H1 (cell line): ENCODE data around the gene KCTD16. TPM values are rescaled to one million over a fixed set of nuclear protein-coding genes. Genes with fewer than 3 reads are reported as not detected.

ENCODE experiments used
- CTCF ChIA-PET: fragments of 300-600 bp; sonication (Branson Sonifier 250); formaldehyde crosslinking; loops from one replicate; lab custom pipeline; 2021; ENCODE audit not compliant: partially characterized antibody; lab: Charles Lee
- POLR2A ChIA-PET: fragments of 300-600 bp; sonication (Branson Sonifier 250); formaldehyde crosslinking; loops from one replicate; lab custom pipeline; 2021; ENCODE audit warnings: inconsistent platforms; ENCODE audit not compliant: partially characterized antibody; lab: Charles Lee
- DNase-seq, 2 experiments: peaks; one replicate each; pipeline versions ENCODE4 v3.0.0 to v3.0.0-alpha.2; 2010 to 2022; ENCODE audit warnings: low spot score in 2 of 2, low read depth in 1 of 2, mixed read lengths in 1 of 2
- FAIRE-seq: peaks from 2 replicates; lab custom pipeline; 2011; peaks lifted over from hg19 to GRCh38; lab: Jason Lieb, UNC
- H2AFZ ChIP-seq: 2 replicates; pipeline ENCODE4 v1.8.1; 2012; ENCODE audit warnings: low read length, inconsistent platforms
- H2AK5ac ChIP-seq: 2 replicates; pipeline ENCODE4 v1.6.1; 2013; ENCODE audit warnings: low read depth, low read length
- H2BK120ac ChIP-seq: replicated peaks from 2 replicates; pipeline ENCODE3; 2013; ENCODE audit warnings: low read depth, low read length, inconsistent platforms
- H2BK12ac ChIP-seq: 2 replicates; pipeline ENCODE4 v1.6.1; 2013; ENCODE audit warnings: low read depth, low read length
- H2BK15ac ChIP-seq: 2 replicates; pipeline ENCODE4 v1.6.1; 2013; ENCODE audit warnings: low read length
- H2BK20ac ChIP-seq: 2 replicates; pipeline ENCODE4 v1.6.1; 2013; ENCODE audit warnings: low read length
- H2BK5ac ChIP-seq: 2 replicates; pipeline ENCODE4 v1.6.1; 2013; ENCODE audit warnings: low read depth, low read length
- H3K14ac ChIP-seq: 2 replicates; pipeline ENCODE4 v1.6.1; 2013; ENCODE audit warnings: inconsistent platforms; ENCODE audit not compliant: insufficient read length
- H3K18ac ChIP-seq: 2 replicates; pipeline ENCODE4 v1.6.1; 2013; ENCODE audit warnings: low read length; ENCODE audit errors: extremely low read depth
- H3K23ac ChIP-seq: 2 replicates; pipeline ENCODE4 v1.6.1; 2013; ENCODE audit warnings: inconsistent platforms; ENCODE audit not compliant: insufficient read length
- H3K23me2 ChIP-seq: 2 replicates; pipeline ENCODE4 v1.6.1; 2013; ENCODE audit warnings: low read depth, low read length
- H3K27ac ChIP-seq: 2 replicates; pipeline ENCODE4 v1.6.1; 2011; ENCODE audit warnings: low read depth, low read length, inconsistent platforms
- H3K27me3 ChIP-seq, 4 experiments: replicated peaks in 1 of 4; 1 replicate in 1 of 4; 2 replicates in 3 of 4; pipeline versions ENCODE4 v1.6.1 to v1.8.1; 2011 to 2013; ENCODE audit warnings: low read length in 3 of 4, mild to moderate bottlenecking in 3 of 4, inconsistent platforms in 2 of 4, mixed read lengths in 2 of 4, moderate library complexity in 1 of 4; ENCODE audit not compliant: control insufficient read depth in 3 of 4, insufficient read depth in 3 of 4; ENCODE audit errors: extremely low read depth in 1 of 4
- H3K36me3 ChIP-seq, 4 experiments: 2 replicates each; pipeline versions ENCODE4 v1.6.1 to v1.8.1; 2011 to 2013; ENCODE audit warnings: mild to moderate bottlenecking in 4 of 4, low read length in 3 of 4, moderate library complexity in 2 of 4, control low read depth in 1 of 4, inconsistent platforms in 1 of 4; ENCODE audit not compliant: insufficient read depth in 4 of 4, control insufficient read depth in 2 of 4
- H3K4ac ChIP-seq: replicated peaks from 2 replicates; pipeline ENCODE3; 2013; ENCODE audit warnings: low read length, low read depth, mixed read lengths, inconsistent platforms; ENCODE audit not compliant: insufficient read length
- H3K4me1 ChIP-seq, 4 experiments: replicated peaks in 1 of 4; 1 replicate in 1 of 4; 2 replicates in 3 of 4; pipeline versions ENCODE4 v1.6.1 to v1.8.1; 2011 to 2013; ENCODE audit warnings: low read length in 3 of 4, inconsistent platforms in 2 of 4, mixed read lengths in 1 of 4; ENCODE audit not compliant: insufficient read depth in 4 of 4, control insufficient read depth in 3 of 4
- H3K4me2 ChIP-seq, 2 experiments: 2 replicates each; pipeline versions ENCODE4 v1.6.1 to v1.8.1; 2011 to 2013; ENCODE audit warnings: low read depth in 2 of 2, low read length in 2 of 2, control low read depth in 1 of 2, inconsistent platforms in 1 of 2, mild to moderate bottlenecking in 1 of 2; ENCODE audit not compliant: insufficient read depth in 1 of 2
- H3K4me3 ChIP-seq, 4 experiments: fragments of 200-600, 300-600 bp in 1 of 4; sonication (generic), shearing (Covaris generic), sonication (Bioruptor Twin) in 1 of 4; 2 replicates each; pipeline versions ENCODE4 v1.5.1 to v1.8.1; 2011 to 2016; ENCODE audit warnings: low read length in 4 of 4, low read depth in 3 of 4, control low read depth in 2 of 4, inconsistent platforms in 2 of 4, mild to moderate bottlenecking in 2 of 4, mixed read lengths in 1 of 4, moderate library complexity in 1 of 4; ENCODE audit not compliant: insufficient read depth in 2 of 4; ENCODE audit errors: extremely low read depth in 1 of 4
- H3K56ac ChIP-seq: replicated peaks from 2 replicates; pipeline ENCODE3; 2013; ENCODE audit warnings: low read depth, mild to moderate bottlenecking, mixed read lengths, low read length, inconsistent platforms; ENCODE audit not compliant: insufficient read length
- H3K79me1 ChIP-seq: 2 replicates; pipeline ENCODE4 v1.6.1; 2013; ENCODE audit warnings: low read depth, low read length, control low read depth
- H3K79me2 ChIP-seq, 2 experiments: 2 replicates each; pipeline versions ENCODE4 v1.6.1 to v1.8.1; 2012 to 2013; ENCODE audit warnings: low read length in 2 of 2, mild to moderate bottlenecking in 2 of 2, inconsistent platforms in 1 of 2; ENCODE audit not compliant: insufficient read depth in 2 of 2, control insufficient read depth in 1 of 2
- H3K9ac ChIP-seq, 4 experiments: replicated peaks in 1 of 4; 1 replicate in 1 of 4; 2 replicates in 3 of 4; pipeline versions ENCODE4 v1.6.1 to v1.8.1; 2011 to 2013; ENCODE audit warnings: low read depth in 3 of 4, low read length in 3 of 4, control low read depth in 2 of 4, mild to moderate bottlenecking in 2 of 4, moderate library complexity in 2 of 4, inconsistent platforms in 1 of 4; ENCODE audit errors: extremely low read depth in 1 of 4
- H3K9me3 ChIP-seq, 2 experiments: 2 replicates each; pipeline versions ENCODE4 v1.6.1 to v1.8.1; 2012 to 2013; ENCODE audit warnings: mild to moderate bottlenecking in 2 of 2, moderate library complexity in 2 of 2, control low read depth in 1 of 2, inconsistent platforms in 1 of 2, low read depth in 1 of 2, low read length in 1 of 2, mixed read lengths in 1 of 2; ENCODE audit not compliant: insufficient read depth in 2 of 2
- H4K20me1 ChIP-seq, 2 experiments: replicated peaks in 1 of 2; 2 replicates each; pipeline versions ENCODE3 to v1.8.1; 2011 to 2013; ENCODE audit warnings: inconsistent platforms in 2 of 2, low read length in 2 of 2, mild to moderate bottlenecking in 1 of 2; ENCODE audit not compliant: insufficient read depth in 2 of 2, control insufficient read depth in 1 of 2
- H4K5ac ChIP-seq: 2 replicates; pipeline ENCODE4 v1.6.1; 2013; ENCODE audit warnings: low read length, low read depth, mixed read lengths, inconsistent platforms; ENCODE audit not compliant: insufficient read length
- H4K8ac ChIP-seq: 2 replicates; pipeline ENCODE4 v1.8.0; 2013; ENCODE audit warnings: mild to moderate bottlenecking, moderate library complexity, low read length, inconsistent platforms; ENCODE audit not compliant: insufficient read depth; ENCODE audit errors: extremely low read depth
- H4K91ac ChIP-seq: replicated peaks from 2 replicates; pipeline ENCODE3; 2013; ENCODE audit warnings: low read length, mixed read lengths, inconsistent platforms; ENCODE audit not compliant: insufficient read length
- CTCF ChIP-seq, 3 experiments: IDR thresholded peaks; 1 replicate in 2 of 3; 2 replicates in 1 of 3; pipeline versions ENCODE4 v1.5.1 to v1.6.1; 2011; ENCODE audit warnings: low read length in 3 of 3, mild to moderate bottlenecking in 3 of 3, inconsistent platforms in 2 of 3, low read depth in 1 of 3, moderate library complexity in 1 of 3; ENCODE audit not compliant: insufficient read depth in 1 of 3; ENCODE audit errors: control extremely low read depth in 1 of 3
- E2F6 ChIP-seq: IDR thresholded peaks from 2 replicates; pipeline ENCODE4 v1.6.1; 2012; ENCODE audit warnings: inconsistent platforms
- HDAC2 ChIP-seq, 2 experiments: fragments of 300-600 bp in 1 of 2; sonication (generic) in 1 of 2; IDR thresholded peaks; 2 replicates each; pipeline ENCODE4 v1.6.1; 2011 to 2012; ENCODE audit warnings: low read depth in 2 of 2, low read length in 2 of 2, mild to moderate bottlenecking in 2 of 2, moderate library complexity in 2 of 2, borderline replicate concordance in 1 of 2, inconsistent platforms in 1 of 2
- JUND ChIP-seq: IDR thresholded peaks from 2 replicates; pipeline ENCODE4 v1.6.1; 2011; ENCODE audit warnings: mild to moderate bottlenecking, improper control_type of control experiment, low read length
- MAFK ChIP-seq: IDR thresholded peaks from 2 replicates; pipeline ENCODE4 v1.6.1; 2012; ENCODE audit warnings: low read depth, mild to moderate bottlenecking, improper control_type of control experiment, low read length
- NRF1 ChIP-seq: IDR thresholded peaks from 2 replicates; pipeline ENCODE4 v1.6.1; 2011; ENCODE audit warnings: mild to moderate bottlenecking, low read depth, low read length, improper control_type of control experiment
- POLR2A ChIP-seq, 2 experiments: IDR thresholded peaks; 1 replicate in 1 of 2; 2 replicates in 1 of 2; pipeline ENCODE4 v1.6.1; 2011; ENCODE audit warnings: low read depth in 2 of 2, low read length in 2 of 2, mild to moderate bottlenecking in 2 of 2; ENCODE audit errors: control extremely low read depth in 1 of 2
- RBBP5 ChIP-seq: IDR thresholded peaks from 2 replicates; pipeline ENCODE4 v1.7.1; 2012; ENCODE audit warnings: low read depth, mild to moderate bottlenecking, inconsistent platforms, low read length, moderate library complexity, borderline replicate concordance
- SAP30 ChIP-seq: fragments of 300-600 bp; sonication (generic); IDR thresholded peaks from 2 replicates; pipeline ENCODE4 v1.7.1; 2012; ENCODE audit warnings: low read length, moderate library complexity, mild to moderate bottlenecking, inconsistent platforms; ENCODE audit not compliant: insufficient read depth, insufficient replicate concordance
- TAF7 ChIP-seq: optimal IDR thresholded peaks from 2 replicates; pipeline ENCODE3; 2011; ENCODE audit warnings: low read depth, mild to moderate bottlenecking, inconsistent platforms, low read length, moderate library complexity, borderline replicate concordance
- TEAD4 ChIP-seq: IDR thresholded peaks from 2 replicates; pipeline ENCODE4 v1.6.1; 2012; ENCODE audit warnings: low read depth, low read length, inconsistent platforms, mixed read lengths
- WGBS, 2 experiments: shearing (Covaris generic) in 1 of 2; methylation state at CpG; one replicate each; pipeline versions ENCODE4 v1.1.6 to v1.1.7; 2013 to 2015; ENCODE audit warnings: low lambda C conversion rate in 2 of 2, mixed read lengths in 2 of 2, inconsistent platforms in 1 of 2, low coverage in 1 of 2, missing lambda C conversion rate in 1 of 2; ENCODE audit not compliant: insufficient replicate concordance in 2 of 2, insufficient coverage in 1 of 2, insufficient read length in 1 of 2; ENCODE audit errors: extremely low coverage in 1 of 2, missing lambda C conversion rate in 1 of 2; 5-methylcytosine and 5-hydroxymethylcytosine counted together
- polyA plus RNA-seq, 7 experiments: library from polyadenylated mRNA; depleted of rRNA in 3 of 7; stranded (reverse) in 5 of 7; unstranded in 2 of 7; fragments of >200 nt in 5 of 7; fragments of 200-250 nt in 2 of 7; gene quantifications; 1 replicate in 5 of 7; 2 replicates in 1 of 7; 4 replicates in 1 of 7; pipeline versions ENCODE4 v1.2.1 to v1.2.3, GENCODE V29; 2011 to 2013; ENCODE audit warnings: missing spikeins in 2 of 7, mixed read lengths in 2 of 7
- total RNA-seq: library from RNA; stranded (reverse); fragmentation: NEBNext Ultra II Directional; extraction: Animal tissue kit (Norgen Biotek cat#: 25700); gene quantifications from 2 replicates; pipeline ENCODE4 v1.2.1, GENCODE V29; 2021

The KCTD16 gene
- total and polyA plus RNA-seq, 2 of the 8 experiments (the other 6 are each of a cell fraction or from before 2014, with no cell fraction given): 0.03 to 0.24 TPM

- no peak for FAIRE-seq
- CTCF ChIA-PET: interaction anchor here (0.6 to 5.7 kb wide), 4 partner anchors 10 to 1882 kb away, joined by 3 to 33 read pairs (median 4); no protein-coding TSS in a partner anchor
- H4K5ac ChIP-seq: no peak overlapping the region
- no peak overlapping the region for H3K4me3 ChIP-seq
- DNase-seq: no peak
- H3K14ac ChIP-seq: no peak overlapping the region
- no peaks in the 10 kb centered on the region for H3K36me3 ChIP-seq
- H3K4me2 ChIP-seq: no peak overlapping the region
- no peak overlapping the region for H2AFZ ChIP-seq
- H4K91ac ChIP-seq: no peak overlapping the region
- H2BK20ac ChIP-seq: no peak overlapping the region
- no peak overlapping the region for H4K8ac ChIP-seq
- no peak overlapping the region for H3K27ac ChIP-seq
- no peak overlapping the region for H3K4ac ChIP-seq
- no peak overlapping the region for H3K56ac ChIP-seq
- H3K27me3 ChIP-seq: no peaks in the 10 kb centered on the region
- H2BK120ac ChIP-seq: no peak overlapping the region
- no peak overlapping the region for H3K23ac ChIP-seq
- no peaks in the 10 kb centered on the region for H3K79me1 ChIP-seq
- POLR2A ChIA-PET: no interaction called here
- H3K4me1 ChIP-seq: peaks cover 0 to 2% (median 0%) of the 10 kb centered on the region in 4 experiments; a peak in 1 of 7 replicates
- no peaks in the 10 kb centered on the region for H3K79me2 ChIP-seq
- 83% methylated on average over 2 of the region's 2 CpGs; no CpG with 5 or more reads in 1 of the 2 experiments for WGBS, 2 experiments
- H2BK12ac ChIP-seq: no peak overlapping the region
- H3K18ac ChIP-seq: no peak overlapping the region
- no peak overlapping the region for H2BK5ac ChIP-seq
- no peaks in the 10 kb centered on the region for H3K9me3 ChIP-seq
- TF ChIP-seq MAFK (no peak), E2F6 (no peak), TAF7 (no peak), NRF1 (no peak), TEAD4 (no peak), POLR2A (IDR thresholded peaks at IDR 0.05; ENCODE audit: control extremely low read depth in 1 of 2, low read depth in 2 of 2, low read length in 2 of 2) (no peak), CTCF (IDR thresholded peaks at IDR 0.05; ENCODE audit: control extremely low read depth in 1 of 3, insufficient read depth in 1 of 3, low read depth in 1 of 3, low read length in 3 of 3) (no peak), RBBP5 (no peak), HDAC2 (IDR thresholded peaks at IDR 0.05; ENCODE audit: borderline replicate concordance in 1 of 2, low read depth in 2 of 2, low read length in 2 of 2) (no peak), JUND (no peak), SAP30 (no peak)
- no peak overlapping the region for H3K9ac ChIP-seq
- H2BK15ac ChIP-seq: no peak overlapping the region
- H2AK5ac ChIP-seq: no peak overlapping the region
- H4K20me1 ChIP-seq: no peaks in the 10 kb centered on the region
- no peaks in the 10 kb centered on the region for H3K23me2 ChIP-seq
These were observed 23.5 kb downstream of the KCTD16 start for GRCh38 chr5:144194144-144194543.
